ENCODE data around the gene SLC23A3.
A peak's percentile ranks its signal among the peaks of the same experiment; 100 is the strongest.

SLC23A3 gene

DNA sequence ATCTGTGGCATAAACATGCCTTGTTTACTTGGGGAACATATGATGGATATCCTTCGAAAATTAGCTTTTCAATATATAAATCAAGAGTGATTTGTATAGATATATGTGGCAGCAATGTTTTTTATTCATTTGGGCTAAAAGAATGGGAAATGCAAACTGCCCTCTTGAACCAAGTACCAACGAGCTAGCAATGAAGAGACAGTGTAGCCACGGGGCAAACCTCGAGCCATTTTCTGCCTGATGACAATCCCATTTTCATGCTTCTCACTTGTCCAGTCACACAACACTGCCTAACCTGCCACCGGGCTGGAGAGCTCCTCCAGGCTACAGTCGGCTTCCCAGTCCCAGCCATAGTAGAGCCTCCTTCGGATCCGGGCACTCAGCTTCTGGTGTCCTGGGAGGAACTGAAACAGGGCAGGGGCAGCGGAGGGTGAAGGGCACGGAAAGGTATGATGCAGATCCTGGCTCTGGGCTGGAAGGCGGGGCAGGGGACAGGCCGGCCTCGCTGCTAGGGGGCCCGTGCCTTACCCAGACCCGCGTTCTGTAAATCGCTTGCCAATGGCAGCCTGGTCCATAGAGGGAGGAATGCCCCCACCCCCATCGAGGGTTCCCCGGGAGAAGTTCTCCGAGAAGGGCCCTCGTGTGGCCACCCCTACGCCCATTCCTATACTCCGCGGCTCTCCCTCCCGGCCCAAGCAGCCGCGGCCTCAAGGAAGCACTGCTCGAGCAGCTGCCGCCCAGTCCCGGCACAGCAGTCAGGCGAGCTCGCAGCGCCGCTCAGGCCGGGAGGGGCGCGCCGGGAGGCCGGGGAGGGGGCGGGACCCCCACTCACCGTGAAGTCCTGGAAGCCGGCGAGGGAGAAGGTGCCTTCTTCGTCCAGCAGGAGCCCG lies 6.3 kb upstream of the SLC23A3 start:
- DNase-seq, result peak; percentile 48

DNA sequence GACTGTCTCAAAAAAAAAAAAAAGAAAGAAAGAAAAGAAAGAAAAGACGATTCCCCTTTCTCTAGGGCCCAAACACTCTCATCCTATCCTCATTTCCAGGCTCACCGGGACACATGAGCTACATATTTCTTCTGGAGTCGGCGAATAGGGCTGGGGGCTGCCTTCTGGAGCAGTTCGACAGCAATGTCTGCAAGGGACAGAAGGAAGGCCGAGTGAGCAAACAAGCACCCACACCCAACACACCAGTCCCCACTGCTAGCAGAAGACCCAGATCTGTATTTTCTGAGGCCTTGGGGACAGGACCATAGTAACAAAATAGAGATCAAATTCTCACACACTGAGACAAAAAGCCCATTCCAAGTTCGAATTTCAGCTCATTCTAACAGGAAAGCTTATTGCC lies 5.7 kb upstream of the SLC23A3 start:
- no peak for DNase-seq

DNA sequence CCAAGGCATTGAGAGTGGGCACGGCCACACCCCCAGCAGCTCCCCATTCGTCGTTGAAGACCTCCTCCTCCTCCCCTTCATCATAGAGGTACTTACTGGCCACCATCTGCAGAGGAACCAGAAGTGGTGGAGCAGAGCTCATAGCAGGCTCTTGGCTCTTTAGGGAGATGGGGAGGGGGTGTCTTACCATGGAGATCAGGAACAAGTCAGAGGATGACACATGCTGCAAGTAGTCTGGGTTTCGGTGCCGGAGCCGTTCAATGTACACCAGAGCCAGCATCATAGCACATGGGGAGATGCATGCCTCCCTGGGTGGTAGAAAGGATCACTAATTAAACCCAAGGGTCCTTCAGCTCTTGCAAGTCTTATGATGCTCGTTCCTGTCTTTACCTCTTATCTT lies 5.0 kb upstream of the SLC23A3 start:
- DNase-seq, result no peak

DNA sequence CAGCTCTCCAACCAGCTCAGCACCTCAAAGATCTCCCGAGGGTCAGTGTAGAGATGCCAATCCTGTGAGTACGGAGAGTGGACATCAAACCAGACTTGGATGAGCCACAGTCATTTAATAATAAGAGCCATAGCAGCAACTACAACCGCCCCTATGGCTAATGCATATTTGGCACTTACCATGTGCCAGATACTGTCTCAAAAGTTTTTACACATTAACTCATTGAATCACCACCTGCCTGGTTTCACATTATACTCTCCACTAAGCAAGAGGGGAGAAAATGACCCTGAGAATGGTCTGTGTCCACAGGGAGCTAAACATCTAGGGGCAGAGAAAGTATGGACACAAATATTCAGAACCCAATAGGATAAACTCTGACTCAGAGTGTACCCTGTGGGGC lies 4.3 kb upstream of the SLC23A3 start:
- DNase-seq, result no peak

DNA sequence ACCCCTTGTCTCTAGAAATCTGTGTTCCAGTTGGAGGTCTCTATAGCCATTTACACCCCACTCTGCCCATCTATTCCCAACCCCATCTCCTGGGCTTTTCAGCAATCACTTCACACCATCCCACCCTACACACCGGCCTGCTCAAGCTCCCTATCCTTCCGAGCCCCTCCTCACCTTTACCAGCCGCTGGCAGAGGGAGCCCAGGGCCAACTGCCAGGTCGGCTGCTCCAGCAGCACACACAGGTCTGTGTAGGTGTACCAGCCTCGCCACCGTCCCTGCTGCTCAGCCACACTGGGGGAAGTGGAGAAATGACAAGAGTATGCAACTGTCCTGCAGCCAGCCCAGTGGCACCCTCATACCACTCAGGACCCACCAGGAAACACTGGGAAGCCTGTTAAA lies 3.3 kb upstream of the SLC23A3 start:
- no peak for DNase-seq

DNA sequence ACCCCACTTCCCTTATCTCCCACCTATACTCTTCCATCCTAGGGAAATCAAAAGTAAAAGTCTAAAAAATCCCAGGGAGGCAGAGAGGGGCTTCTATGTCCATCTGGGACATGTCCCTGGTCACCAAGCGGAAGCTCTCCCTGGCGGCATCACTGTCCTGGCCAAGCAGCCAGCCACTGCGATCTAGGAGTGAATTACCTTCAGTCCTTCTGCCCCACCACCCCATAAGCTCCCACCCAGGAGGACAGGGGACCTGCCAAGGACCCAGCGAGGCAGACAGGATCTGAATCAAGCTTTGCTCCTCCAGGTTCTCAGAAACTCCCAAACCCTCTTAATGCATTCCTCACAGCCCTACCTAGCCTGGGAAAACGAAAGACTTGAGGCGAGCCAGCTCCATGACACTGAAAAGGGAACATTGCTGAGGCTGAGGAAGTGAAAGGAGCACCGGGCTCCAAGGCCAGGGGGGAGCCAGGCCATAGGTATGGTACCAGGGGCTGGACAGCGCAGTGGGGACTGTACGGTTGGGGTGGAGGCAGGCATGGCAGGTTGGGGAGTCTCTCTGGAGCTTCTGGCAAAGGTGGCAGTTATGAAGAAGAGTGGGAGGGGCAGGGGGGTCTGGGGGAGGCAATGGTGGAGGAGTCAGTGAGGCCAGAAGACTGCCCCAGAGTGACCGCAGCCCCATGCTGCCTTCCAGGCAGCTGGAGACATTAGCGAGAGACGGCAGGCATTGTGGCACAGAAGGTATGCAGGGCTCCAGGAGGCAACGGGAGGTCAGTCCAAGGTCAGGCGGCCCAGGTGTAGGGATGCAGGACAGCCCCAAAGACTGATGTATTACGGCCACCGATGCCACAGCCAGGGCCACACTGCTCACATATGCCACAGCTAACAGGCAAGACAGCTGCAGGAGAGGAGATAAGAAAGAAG lies 2.7 kb upstream of the SLC23A3 start:
- DNase-seq, result no peak

DNA sequence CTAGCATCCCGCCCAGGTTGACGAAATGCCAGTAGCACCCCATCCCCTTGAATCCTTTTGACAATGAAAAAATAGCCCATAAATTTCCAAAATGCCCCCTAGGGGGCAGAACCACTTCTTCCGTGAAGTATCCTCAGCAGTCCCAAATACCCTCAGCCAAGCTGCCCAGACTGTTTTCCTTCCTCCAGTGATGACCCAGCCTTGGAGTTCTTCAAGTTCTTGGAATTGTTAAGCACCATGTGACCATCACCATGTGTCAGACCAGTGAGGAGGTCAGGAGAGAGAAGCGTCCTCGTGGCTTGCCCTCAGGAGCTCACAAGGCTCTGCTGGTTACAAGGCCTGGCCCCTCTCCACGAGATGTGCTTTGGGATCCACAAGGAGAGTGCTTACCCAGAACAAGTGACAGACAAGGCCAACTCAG lies 1.4 kb upstream of the SLC23A3 start:
- DNase-seq, result peak; percentile 89

DNA sequence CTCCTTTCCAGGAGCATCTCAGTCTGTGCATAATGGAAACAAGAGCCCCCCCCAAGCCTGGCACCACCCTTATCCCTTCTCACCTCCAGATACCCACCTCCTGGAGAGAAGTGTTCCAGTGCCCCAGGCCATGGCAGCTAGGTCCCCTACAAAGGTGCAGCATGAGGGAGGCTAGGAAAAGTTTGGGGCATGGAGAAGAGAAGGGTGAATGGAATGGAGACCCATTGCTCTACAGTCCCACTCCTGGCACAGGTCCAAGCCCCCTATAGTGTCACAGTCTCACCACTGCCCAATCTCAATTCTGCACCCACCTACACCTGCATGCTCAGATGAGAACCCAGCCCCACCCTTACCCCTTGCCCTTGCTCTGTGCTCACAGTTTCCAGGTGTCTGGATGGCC lies 897 bp downstream of the SLC23A3 start:
- DNase-seq, result no peak

DNA sequence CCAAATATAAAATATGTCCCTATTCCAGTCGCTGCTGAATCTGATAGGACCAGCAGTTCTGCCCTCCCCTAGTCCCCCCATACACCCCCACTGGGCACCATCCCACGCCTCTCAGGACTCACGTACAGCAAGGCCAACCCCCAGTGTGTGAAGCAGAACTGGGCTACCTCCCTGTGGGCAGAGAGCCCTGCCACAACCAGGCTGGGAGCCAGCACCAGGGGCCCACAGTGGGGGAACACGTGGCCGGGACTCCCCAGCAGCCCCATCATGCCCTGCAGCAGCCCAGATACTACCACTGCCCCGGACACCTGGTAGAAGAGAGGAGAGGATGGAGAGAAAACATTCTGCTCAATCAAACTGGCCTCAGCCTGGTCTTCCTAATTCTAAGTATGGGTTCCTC lies 1.3 kb downstream of the SLC23A3 start:
- DNase-seq, result no peak

DNA sequence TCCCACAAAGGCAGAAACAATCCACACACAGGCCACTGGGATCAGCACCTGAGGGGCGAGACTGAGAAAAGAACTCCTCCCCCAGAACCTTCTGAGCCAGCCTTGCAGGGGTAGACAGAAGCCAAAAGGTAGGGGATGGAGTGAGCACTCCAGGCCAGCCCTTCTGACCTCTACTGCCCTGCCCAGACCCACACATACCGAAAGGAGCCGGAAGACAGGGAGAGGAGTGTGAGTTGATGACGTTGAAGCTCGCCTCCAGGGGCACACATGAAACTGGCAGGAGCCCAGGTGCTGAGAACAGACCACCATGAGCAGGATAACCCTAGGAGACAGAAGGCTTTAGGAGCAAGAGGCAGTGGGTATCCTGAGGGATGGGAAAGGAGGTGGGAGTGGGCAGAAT lies 1.8 kb downstream of the SLC23A3 start:
- DNase-seq, result no peak

DNA sequence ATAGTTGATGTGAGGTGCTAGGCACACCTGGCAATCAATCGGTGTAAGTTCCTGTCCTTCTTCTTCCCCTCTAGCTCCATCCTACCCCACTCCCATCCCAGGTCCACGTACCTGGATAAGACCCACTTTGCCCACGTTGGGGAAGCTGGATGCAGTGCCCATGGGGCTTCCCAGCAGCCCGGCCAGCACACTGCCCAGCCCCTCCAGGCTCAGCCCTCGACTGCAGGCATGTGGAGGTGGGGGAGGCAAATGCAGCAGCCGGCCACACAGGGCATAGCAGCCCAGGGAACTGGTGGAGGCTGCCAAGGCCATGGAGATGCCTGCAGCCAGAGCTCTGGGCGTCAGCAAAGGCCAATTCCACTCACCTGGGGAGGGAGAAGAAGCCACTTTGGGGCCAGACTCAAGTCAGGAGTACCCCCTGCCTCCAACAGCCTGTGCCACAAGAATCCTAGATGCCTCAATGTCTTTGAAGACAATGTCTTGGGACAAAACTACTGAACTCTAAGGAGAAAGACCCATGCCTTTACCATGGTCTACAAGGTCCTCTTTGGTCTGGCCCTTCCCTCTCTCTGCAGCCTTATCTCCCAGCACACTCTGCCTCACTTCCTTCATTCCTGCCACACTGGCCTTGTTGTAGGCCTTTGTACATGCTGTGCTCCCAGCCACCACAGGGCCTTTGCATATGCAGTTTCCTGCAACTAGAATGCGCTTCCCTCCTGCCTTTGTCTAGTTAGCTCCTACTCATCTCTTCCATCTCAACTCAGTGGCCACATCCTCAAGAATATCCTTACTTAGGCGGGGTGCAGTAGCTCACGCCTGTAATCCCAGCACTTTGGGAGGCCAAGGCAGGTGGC lies 4.5 kb downstream of the SLC23A3 start:
- no peak for DNase-seq

DNA sequence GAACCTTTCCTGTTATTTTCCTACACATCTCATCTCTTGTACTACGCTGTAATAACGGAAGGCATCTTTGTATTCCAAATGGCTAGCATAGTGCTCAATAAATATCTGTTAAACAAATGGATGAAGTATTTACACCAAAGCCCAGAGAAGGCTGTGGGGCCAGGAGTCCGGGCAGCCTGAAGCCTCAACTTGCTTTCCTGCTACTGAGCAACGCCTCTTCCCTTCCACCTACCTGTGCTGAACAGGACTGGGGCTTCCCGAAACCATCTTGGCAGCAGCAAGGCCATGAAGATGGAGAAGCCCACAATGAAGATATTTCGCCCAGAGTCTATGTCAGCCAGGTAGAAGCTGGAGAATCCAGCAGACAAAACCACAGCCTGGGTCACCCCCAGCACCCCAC lies 6.7 kb downstream of the SLC23A3 start:
- DNase-seq, result no peak

DNA sequence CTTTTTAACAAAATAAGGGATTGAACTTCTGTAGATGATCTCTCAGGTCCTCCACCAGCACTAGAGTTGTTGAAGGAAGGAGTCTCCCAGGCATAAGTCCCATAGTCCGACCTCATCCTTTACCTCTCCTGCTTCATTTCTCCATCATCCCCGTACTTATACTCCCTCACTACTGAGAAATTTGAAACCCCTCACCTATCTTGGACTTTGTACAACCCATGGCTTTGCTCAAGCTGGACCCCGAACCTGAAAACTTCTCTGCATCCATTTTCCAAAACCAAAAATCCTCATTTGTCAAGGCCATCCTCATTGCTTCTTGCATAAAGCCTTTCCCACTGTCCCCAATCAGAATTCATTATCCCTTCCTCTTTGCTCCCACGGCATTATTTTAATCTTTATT lies 8.7 kb downstream of the SLC23A3 start:
- DNase-seq, result no peak

DNA sequence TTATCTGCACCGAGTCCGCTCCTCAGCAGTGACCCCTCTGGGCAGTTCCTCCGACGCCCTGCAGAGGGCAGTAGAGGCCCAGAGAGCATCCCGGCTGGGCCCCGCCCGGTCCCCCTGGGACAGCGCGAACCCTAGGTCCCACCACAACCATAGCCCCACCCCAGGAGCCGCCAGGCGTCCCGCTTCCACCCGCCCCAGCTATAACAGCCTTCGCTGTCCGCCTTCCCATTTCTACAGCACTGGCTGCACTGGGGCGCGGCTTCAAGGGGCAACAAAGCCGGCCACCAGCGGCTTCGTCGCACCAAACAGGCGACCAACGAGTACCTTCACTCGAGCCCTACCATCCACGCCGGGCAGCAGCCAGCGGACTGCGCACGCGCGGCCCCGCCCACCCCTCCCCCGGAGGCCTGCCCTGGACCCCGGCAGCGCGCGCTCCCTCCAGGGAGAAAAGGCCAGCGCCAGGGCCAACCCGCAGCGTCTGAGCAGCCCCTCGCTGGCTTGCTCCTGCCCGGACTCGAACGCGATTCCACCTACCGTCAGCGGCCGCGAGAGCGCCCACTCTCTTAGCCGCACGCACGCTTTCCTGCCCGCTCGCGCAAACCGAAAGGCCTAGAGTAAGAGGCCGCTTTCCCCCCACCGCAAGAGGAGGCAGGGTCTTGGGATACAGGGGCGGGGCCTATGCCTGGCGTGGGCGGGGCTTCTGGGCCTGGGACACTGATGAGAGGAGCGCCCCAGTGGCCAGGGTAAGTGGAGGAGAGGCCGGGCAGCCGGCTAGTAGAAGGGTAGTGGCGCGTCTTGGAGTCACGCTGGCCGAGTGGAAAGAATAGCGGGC lies 9.4 kb downstream of the SLC23A3 start, which contains the start of gene NHEJ1:
TSS of gene NHEJ1 (minus strand) at position 630 of the 832 bp plus-strand sequence. CDS start 2,453 bp downstream, outside the sequence.
- peak; percentile 92 for DNase-seq

DNA sequence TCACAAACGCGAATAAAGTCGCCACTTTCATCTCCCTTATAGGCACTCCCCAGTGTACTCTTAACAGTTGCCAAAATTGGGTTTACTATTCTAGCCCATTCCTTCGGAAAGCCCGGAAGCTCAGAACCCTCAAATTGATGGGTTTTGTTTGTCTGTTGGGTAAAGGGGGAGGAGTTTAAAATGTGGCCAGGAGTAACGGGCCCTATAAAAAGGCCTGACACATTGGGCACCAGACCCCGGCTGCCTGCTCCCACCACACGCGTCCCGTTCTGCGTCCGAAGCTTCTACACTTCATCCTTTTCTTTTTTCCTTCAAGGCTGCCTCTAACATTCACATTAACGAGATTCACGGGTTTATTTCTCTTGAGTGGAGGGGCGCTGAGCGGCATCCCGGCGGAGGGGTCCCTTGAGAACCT lies 10.1 kb downstream of the SLC23A3 start:
- DNase-seq, result peak; percentile 6

DNA sequence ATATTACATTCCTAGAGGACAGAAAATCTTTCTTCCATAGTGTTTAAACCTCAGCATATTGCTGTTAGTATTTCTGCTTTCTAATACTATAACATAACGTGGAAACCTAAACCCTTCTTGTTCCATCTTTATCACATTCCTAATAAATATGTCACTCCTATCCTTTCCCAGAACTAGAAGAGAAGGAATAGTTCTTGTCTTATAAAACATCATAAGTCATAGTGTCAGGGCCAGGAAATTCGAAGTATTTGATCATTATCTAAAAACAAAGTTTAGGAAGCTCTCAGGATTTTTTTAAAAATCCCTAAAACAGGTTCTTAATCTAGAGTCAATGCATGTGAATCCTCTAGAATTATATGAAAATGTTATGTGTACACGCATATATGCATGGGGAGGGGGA lies 11.2 kb downstream of the SLC23A3 start:
- DNase-seq, result peak; percentile 76

DNA sequence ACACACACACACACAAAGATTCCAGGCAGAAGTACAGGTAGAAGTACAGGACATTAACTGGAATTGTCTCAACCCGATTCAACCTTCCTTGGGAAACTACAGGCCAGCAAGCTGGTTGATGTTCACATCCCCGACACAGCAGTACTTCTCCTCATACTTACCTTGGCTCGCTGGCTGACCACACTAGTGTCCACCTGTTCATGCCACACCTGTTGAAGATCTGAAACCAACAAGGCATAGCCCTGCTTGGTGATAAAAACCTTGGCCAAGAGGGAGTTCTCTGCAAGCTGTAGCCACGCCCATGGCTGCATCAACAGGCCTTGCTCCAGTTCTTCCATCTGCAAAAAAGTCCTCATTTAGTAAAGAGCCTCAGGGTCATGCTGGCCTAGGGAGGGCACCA lies 11.8 kb downstream of the SLC23A3 start:
- no peak for DNase-seq

DNA sequence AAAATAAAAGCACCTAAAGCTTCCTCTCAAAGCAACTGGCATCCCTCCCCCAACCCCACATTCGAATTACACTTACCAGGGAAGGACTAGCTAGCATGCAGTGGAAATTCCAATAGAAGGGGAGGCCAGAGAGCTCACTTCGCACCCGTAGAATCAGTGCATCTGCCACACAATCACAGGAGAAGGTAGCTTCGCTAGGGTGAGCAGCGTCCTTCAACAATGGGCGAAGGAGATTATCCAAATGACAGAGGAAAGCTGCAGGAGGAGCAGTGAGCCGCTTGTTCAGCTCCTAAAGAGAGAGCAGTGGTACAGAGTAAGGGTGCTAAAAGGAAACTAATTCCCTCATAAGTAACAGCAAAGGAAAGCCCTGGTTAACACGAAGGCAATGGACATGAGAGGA lies 12.4 kb downstream of the SLC23A3 start:
- no peak for DNase-seq

DNA sequence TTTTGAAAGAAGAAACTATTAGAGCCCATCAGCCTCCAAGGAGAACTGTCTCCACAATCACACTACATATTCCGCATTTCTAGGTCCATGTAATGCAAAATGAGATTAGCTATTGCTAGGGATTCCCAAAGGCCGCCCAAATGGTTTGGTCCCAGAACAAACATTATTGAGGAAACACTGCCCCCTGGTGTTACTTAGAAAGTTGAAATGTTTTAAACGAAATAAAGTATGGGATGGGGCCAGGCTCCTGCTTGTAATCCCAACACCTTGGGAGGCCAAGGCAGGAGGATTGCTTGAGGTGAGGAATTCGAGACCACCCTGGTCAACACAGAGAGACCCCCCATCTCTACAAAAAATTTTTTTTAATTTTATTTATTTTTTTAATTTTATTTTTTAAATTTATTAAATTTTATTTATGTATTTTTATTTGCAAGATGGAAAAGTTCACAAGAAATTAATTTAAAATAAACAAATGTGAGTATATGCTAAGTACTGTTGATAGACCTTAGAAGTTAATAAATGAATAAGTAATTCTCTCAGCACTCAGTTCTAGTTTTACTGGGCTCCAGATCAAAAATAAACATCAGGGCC lies 14.7 kb downstream of the SLC23A3 start:
- DNase-seq, result peak; percentile 73

DNA sequence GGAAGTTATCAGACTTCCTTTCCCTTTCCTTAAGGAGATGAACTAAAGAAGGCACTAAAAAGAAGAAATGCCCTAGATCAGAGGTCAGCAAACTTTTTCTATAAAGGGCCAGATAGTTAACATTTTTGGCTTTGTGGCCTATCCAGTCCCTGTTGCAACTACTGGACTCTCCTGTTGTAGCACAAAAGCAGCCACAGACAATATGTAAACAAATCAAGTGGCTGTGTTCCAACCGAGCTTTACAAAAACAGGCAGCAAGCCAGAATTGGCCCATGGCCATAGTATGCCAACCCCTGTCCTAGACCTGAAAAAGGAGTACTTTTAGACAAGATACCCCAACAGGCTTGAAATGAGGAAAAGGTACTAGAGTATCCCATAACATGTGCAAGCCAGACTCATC lies 20.2 kb downstream of the SLC23A3 start:
- DNase-seq, result no peak

DNA sequence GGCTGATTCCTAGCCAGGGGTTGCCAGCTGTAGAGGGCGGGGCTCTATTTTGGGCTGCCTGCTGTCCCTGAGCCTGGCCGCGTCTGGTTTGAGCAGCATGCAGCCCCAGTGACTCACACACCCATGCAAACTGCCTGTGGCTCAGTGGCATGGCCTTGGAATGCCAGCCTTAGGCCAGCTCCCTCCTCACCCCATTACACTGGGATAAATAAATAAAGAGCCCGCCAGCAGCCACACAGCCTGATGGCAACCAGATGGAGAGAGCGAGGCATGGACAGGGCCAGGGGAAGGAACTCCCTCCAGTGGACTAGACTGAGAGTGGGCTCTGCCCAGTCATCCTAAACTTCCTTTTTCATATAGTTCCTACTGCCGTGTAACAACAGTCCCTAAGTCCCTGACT lies 27.5 kb downstream of the SLC23A3 start:
- peak; percentile 88 for DNase-seq

Measured in fibroblast of skin of back (primary cell).